Osteoblast (primary cell): ENCODE measurements around the gene LNX1. TPM values are rescaled to one million over a fixed set of nuclear protein-coding genes. Genes with fewer than 3 reads are reported as not detected.

Experiments
- DNase-seq: peaks from one replicate; pipeline ENCODE4 v3.0.0; 2011; ENCODE audit warnings: low spot score, mixed read lengths; ENCODE audit not compliant: insufficient read length; ENCODE audit errors: missing footprints
- H2AFZ ChIP-seq: 2 replicates; pipeline ENCODE4 v1.6.0; 2011; ENCODE audit warnings: mild to moderate bottlenecking, low read length
- H3K27ac ChIP-seq: 2 replicates; pipeline ENCODE4 v1.5.1; 2011; ENCODE audit warnings: mild to moderate bottlenecking, low read depth, low read length, moderate library complexity
- H3K27me3 ChIP-seq: 2 replicates; pipeline ENCODE4 v1.6.0; 2012; ENCODE audit warnings: mild to moderate bottlenecking, control low read depth, inconsistent platforms, low read length, moderate library complexity; ENCODE audit not compliant: insufficient read depth
- H3K36me3 ChIP-seq: 2 replicates; pipeline ENCODE4 v1.5.1; 2011; ENCODE audit warnings: mild to moderate bottlenecking, low read length, control low read depth, moderate library complexity; ENCODE audit not compliant: insufficient read depth
- H3K4me1 ChIP-seq: 2 replicates; pipeline ENCODE4 v1.5.1; 2011; ENCODE audit warnings: mild to moderate bottlenecking, low read length, control low read depth, moderate library complexity; ENCODE audit not compliant: insufficient read depth
- H3K4me2 ChIP-seq: 2 replicates; pipeline ENCODE4 v1.6.0; 2011; ENCODE audit warnings: mild to moderate bottlenecking, low read length; ENCODE audit not compliant: insufficient read depth
- H3K4me3 ChIP-seq: fragments of 200-600 bp; sonication (generic); 3 replicates; pipeline ENCODE4 v1.5.1; 2012; ENCODE audit warnings: mild to moderate bottlenecking, low read length, inconsistent platforms; ENCODE audit not compliant: insufficient read depth
- H3K79me2 ChIP-seq: 2 replicates; pipeline ENCODE4 v1.6.0; 2012; ENCODE audit warnings: mild to moderate bottlenecking, low read length, control low read depth, inconsistent platforms; ENCODE audit not compliant: insufficient read depth
- H3K9me3 ChIP-seq: 2 replicates; pipeline ENCODE4 v1.5.1; 2011; ENCODE audit warnings: low read depth, low read length, control low read depth
- H4K20me1 ChIP-seq: 2 replicates; pipeline ENCODE4 v1.6.0; 2012; ENCODE audit warnings: mild to moderate bottlenecking, low read length, control low read depth; ENCODE audit not compliant: insufficient read depth
- CTCF ChIP-seq: IDR thresholded peaks from 2 replicates; pipeline ENCODE4 v1.5.1; 2011; ENCODE audit warnings: mild to moderate bottlenecking, low read depth, low read length, moderate library complexity; ENCODE audit errors: extremely low read depth
- total RNA-seq: library from RNA; depleted of rRNA; stranded (reverse); fragments of >200 nt; gene quantifications from 2 replicates; pipeline ENCODE4 v1.2.3, GENCODE V29; 2012

LNX1 gene
- total RNA-seq, 1 donor: 9.8 TPM

GRCh38 chr4:53499791-53500190 lies 91.5 kb downstream of the LNX1 start:
- Histone ChIP-seq H3K79me2 (no peaks in the 10 kb centered on the region), H3K4me2 (no peak overlapping the region), H3K9me3 (no peaks in the 10 kb centered on the region), H3K4me3 (no peak overlapping the region), H4K20me1 (no peaks in the 10 kb centered on the region), H3K4me1 (no peaks in the 10 kb centered on the region), H2AFZ (no peak overlapping the region), H3K36me3 (no peaks in the 10 kb centered on the region), H3K27ac (no peak overlapping the region), H3K27me3 (no peaks in the 10 kb centered on the region)
- no peak for DNase-seq
- TF ChIP-seq CTCF: no peak

- H3K27me3 ChIP-seq: no peaks in the 10 kb centered on the region
- H3K4me2 ChIP-seq: no peak overlapping the region
- no peak overlapping the region for H3K4me3 ChIP-seq
- H3K79me2 ChIP-seq: no peaks in the 10 kb centered on the region
- no peaks in the 10 kb centered on the region for H4K20me1 ChIP-seq
- no peak overlapping the region for H2AFZ ChIP-seq
- DNase-seq: no peak
- no peaks in the 10 kb centered on the region for H3K4me1 ChIP-seq
- no peaks in the 10 kb centered on the region for H3K9me3 ChIP-seq
- no peak for TF ChIP-seq CTCF
- H3K36me3 ChIP-seq: no peaks in the 10 kb centered on the region
- H3K27ac ChIP-seq: no peak overlapping the region
Measured at GRCh38 chr4:53498706-53499105, 92.6 kb downstream of the LNX1 start.

- no peak for DNase-seq
Measured at GRCh38 chr4:53497487-53498244, 93.6 kb downstream of the LNX1 start.

More at GRCh38 chr4:53497487-53498244, 93.6 kb downstream of the LNX1 start:
- no peak for TF ChIP-seq CTCF
- H3K4me2 ChIP-seq: no peak overlapping the region
- H3K79me2 ChIP-seq: no peaks in the 10 kb centered on the region
- H3K4me1 ChIP-seq: no peaks in the 10 kb centered on the region
- no peaks in the 10 kb centered on the region for H4K20me1 ChIP-seq
- H3K4me3 ChIP-seq: no peak overlapping the region
- no peak overlapping the region for H3K27ac ChIP-seq
- no peaks in the 10 kb centered on the region for H3K27me3 ChIP-seq
- H3K36me3 ChIP-seq: no peaks in the 10 kb centered on the region
- no peaks in the 10 kb centered on the region for H3K9me3 ChIP-seq
- peak overlapping the region; percentile 19 for H2AFZ ChIP-seq
